T1000 (cell line): Measurements from ENCODE around the gene APOL5.
"Not testable (repeated sequence)": the region's sequence is repeated elsewhere in the genome, so short reads cannot be mapped to it uniquely, and the experiment has no call there.

Experiments
- DNase-seq: peaks from one replicate; lab custom pipeline; 2025; ENCODE audit warnings: mixed read lengths; lab: John Stamatoyannopoulos, UW

Gene APOL5, protein sequence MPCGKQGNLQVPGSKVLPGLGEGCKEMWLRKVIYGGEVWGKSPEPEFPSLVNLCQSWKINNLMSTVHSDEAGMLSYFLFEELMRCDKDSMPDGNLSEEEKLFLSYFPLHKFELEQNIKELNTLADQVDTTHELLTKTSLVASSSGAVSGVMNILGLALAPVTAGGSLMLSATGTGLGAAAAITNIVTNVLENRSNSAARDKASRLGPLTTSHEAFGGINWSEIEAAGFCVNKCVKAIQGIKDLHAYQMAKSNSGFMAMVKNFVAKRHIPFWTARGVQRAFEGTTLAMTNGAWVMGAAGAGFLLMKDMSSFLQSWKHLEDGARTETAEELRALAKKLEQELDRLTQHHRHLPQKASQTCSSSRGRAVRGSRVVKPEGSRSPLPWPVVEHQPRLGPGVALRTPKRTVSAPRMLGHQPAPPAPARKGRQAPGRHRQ

GRCh38 chr22:35717572-35717971, at the start of gene APOL5:
APOL5 (plus strand) TSS chr22:35717872; CDS start chr22:35717872, 0 bp downstream.
- no peak for DNase-seq

DNA sequence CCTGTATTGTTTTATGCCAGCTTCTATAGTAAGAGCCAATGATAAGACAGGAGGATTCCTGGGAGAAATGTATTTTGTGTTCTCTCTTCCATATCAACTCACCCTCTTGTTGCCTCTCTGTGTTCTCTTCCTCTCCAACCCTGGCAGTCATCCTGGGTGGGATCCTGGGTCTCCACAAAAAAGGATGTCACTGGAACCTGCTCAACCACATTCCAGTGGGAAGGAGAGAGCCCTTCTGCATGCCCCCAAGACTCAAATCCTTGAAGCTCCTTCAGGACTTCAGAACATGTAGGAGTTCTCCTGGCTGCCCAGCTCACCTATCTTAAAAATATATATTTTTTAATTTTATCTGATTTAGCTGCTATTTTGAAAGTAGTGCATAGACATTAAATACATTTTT, 43.3 kb upstream of the APOL5 start:
- DNase-seq, result no peak

DNA sequence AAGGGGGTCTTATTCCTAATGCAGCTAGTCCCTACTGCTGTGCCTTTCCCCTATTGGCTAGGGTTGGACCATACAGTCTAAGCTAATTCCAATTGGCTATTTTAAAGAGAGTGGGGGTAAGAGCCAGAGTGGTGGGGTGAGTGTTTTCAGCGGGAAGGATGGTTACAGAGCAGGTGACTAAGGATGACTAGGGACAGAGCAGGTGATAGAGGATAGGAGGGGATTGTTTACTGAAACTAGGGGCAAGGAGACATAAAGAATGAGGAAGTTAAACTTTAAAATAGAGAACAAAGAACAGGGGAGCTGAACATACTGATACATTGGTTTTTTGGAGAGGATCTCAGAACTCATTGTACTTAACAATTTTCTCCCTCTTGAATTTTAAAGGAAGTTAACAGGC, 41.6 kb upstream of the APOL5 start:
- DNase-seq, result not testable (repeated sequence)

GRCh38 chr22:35677460-35678187, 40.0 kb upstream of the APOL5 start:
- no peak for DNase-seq

DNA sequence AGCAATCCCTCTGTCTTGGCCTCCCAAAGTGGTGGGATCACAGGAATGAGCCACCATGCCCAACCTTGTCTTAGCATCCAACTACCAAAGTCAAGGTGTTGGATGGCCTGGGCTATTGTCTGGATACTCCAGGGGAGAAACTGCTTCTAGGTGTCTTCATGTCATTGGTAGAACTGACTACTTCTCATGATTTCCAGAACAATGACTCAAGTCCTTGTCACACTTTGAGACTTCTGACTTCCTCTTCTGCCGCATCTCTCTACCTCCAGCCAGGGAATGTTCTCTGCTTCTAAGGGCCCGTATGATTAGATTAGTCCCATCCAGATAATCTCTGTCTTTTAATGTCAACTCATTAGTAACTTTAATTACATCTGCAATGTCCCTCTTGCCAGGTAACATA, 38.8 kb upstream of the APOL5 start:
- DNase-seq, result no peak

GRCh38 chr22:35679492-35679891, 38.2 kb upstream of the APOL5 start:
- not testable (repeated sequence) for DNase-seq

GRCh38 chr22:35681454-35682052, 36.1 kb upstream of the APOL5 start:
- no peak for DNase-seq

DNA sequence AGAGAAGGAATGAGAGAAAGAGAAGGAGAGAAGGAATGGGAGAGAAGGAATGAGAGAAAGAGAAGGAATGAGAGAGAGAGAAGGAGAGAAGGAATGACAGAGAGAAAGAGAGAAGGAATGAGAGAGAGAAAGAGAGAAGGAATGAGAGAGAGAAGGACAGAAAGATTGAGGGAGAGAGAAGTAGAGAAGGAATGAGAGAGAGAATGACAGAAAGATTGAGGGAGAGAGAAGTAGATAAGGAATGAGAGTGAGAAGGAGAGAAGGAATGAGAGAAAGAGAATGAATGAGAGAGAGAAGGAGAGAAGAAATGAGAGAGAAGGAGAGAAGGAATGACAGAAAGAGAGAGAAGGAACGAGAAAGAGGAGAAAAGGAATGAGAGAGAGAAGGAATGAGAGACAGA, 34.1 kb upstream of the APOL5 start:
- no peak for DNase-seq

DNA sequence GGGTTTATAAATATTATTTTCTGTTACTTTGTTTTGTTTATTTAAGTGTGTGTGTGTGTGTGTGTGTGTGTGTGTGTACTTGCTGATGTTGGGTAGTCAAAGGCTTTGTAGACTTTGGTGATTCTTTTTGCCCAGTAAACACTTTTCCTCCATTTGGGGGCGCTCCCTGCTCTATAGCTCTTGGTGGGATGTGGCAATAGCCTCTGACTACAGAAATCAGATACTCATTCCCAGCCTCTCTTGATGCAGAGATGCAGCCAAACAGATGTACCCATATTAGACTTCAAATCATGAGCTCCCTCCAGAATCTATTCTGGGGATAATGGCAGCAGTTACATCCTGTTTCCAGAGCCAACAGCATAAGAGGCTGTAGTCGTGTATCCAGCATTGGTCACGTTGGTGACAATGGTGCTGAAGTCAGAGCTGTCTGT, 33.4 kb upstream of the APOL5 start:
- DNase-seq, result no peak

- DNase-seq, result no peak
These were observed 32.9 kb upstream of the APOL5 start for GRCh38 chr22:35684732-35685131.

GRCh38 chr22:35685731-35686130, 31.9 kb upstream of the APOL5 start:
- DNase-seq, result no peak

GRCh38 chr22:35686298-35686697, 31.4 kb upstream of the APOL5 start:
- no peak for DNase-seq

- DNase-seq, result no peak
These were observed 30.2 kb upstream of the APOL5 start for GRCh38 chr22:35687461-35687860.

DNA sequence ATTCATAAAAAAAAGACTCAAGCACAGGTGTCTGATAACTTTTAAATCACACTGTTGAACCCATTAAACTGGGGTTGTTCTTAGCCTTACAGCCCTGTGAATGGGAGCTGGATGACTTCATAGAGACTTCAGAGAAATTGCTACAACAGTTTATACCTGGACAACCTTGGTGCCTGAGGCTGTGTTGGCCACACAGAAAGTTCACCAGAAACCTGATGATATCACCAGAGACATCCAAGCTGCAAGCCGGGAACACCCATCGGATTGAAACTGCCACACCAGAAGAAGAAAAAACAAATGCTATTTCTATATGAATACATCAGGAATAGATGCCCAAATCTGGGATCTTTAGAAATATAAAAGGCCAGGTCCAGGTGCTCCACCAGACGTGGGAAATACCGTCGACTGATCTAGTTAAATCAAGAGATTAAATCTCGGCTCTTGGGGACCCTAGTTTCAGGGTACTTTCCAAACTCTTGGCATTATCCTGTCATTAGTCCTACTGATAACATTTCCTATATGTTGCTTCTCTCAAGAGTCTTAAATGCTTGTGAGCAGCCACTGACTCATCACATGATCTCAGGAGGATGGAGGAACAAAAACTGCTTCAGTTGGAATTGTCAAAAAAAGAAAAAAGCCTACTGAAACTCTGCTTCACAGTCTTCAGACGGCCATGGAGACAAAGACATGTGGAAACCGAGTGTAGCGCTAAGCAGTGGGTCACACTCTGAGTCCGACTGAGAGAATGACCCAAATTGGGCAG, 28.6 kb upstream of the APOL5 start:
- DNase-seq, result no peak

GRCh38 chr22:35690001-35690400, 27.7 kb upstream of the APOL5 start:
- DNase-seq, result no peak

GRCh38 chr22:35695202-35695601, 22.5 kb upstream of the APOL5 start:
- DNase-seq, result no peak

GRCh38 chr22:35697142-35697541, 20.5 kb upstream of the APOL5 start:
- DNase-seq, result no peak

GRCh38 chr22:35699852-35700251, 17.8 kb upstream of the APOL5 start:
- DNase-seq, result not testable (repeated sequence)

GRCh38 chr22:35703861-35704584, 13.6 kb upstream of the APOL5 start:
- no peak for DNase-seq

DNA sequence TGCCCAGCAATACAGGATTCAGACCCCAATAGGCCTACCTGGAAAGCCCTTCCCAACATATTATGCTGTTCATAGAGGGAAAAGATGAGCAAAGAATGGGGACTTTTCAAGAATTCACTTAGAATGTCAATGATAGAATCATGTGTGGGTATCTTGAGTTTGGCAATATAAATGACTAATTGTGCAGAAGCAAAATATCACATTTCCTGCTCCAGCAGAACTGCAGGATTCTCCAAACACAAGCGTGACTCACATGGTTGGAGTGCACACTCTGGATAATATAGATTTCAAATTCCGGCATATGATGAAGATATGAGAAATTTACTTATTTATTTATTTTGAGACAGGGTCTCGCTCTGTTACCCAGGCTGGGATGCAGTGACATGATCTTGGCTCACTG, 12.5 kb upstream of the APOL5 start:
- no peak for DNase-seq

DNA sequence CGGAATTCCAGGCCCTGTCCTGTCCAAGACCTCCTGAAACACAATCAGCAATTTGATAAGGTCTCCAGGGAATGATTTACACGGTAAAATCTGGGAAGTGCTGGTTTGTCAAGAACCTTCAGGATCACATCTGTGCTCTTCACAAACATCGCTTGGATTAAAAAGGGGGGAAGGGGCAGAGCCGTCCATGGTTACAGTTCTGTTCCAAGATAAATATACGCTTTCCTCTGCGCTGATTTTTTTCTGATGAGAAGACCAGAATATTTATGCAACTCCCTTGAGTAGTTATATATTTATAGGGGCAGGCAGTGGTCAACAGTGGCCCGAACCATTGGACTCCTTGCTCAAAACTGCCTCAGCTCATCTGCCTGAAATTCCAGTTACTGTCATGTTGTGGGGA, 9.2 kb upstream of the APOL5 start:
- no peak for DNase-seq
